Fibroblast of mammary gland (primary cell): ENCODE results near the gene COL24A1.
"Not testable (repeated sequence)": the region's sequence is repeated elsewhere in the genome, so short reads cannot be mapped to it uniquely, and the experiment has no call there.

Experiments used
- DNase-seq: peaks from one replicate; pipeline ENCODE4 v3.0.0-alpha.2; 2010; ENCODE audit warnings: low read depth
- H3K4me3 ChIP-seq: 2 replicates; pipeline ENCODE4 v1.5.1; 2011; ENCODE audit warnings: low read depth, mild to moderate bottlenecking, low read length, moderate library complexity; ENCODE audit not compliant: control insufficient read depth
- TF ChIP-seq, protein P1 (sequence below): conservative IDR thresholded peaks from 2 replicates; pipeline ENCODE4 v1.5.1; 2011; ENCODE audit warnings: low read depth, low read length, inconsistent platforms; ENCODE audit not compliant: control insufficient read depth, insufficient read depth

COL24A1 gene

DNA sequence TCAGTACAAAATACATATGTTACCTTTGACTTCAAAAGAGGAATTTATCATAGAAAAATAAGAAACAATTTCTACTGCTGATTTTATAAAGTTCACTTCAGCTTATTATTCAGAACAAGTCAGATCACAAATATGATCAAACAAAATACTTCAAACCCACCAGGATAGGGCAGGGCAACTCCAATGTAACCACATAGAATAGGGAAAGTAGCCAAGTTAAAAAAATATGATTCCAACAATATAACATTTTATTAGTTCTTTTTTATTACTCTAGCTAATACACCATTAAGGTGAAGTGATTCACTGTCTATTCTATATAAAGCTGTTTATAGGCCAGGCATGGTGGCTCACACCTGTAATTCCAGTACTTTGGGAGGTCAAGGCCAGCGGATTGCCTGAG is 393.8 kb downstream of the COL24A1 start:
- no peak for DNase-seq
- no peak overlapping the region for H3K4me3 ChIP-seq
- TF ChIP-seq, protein P1, sequence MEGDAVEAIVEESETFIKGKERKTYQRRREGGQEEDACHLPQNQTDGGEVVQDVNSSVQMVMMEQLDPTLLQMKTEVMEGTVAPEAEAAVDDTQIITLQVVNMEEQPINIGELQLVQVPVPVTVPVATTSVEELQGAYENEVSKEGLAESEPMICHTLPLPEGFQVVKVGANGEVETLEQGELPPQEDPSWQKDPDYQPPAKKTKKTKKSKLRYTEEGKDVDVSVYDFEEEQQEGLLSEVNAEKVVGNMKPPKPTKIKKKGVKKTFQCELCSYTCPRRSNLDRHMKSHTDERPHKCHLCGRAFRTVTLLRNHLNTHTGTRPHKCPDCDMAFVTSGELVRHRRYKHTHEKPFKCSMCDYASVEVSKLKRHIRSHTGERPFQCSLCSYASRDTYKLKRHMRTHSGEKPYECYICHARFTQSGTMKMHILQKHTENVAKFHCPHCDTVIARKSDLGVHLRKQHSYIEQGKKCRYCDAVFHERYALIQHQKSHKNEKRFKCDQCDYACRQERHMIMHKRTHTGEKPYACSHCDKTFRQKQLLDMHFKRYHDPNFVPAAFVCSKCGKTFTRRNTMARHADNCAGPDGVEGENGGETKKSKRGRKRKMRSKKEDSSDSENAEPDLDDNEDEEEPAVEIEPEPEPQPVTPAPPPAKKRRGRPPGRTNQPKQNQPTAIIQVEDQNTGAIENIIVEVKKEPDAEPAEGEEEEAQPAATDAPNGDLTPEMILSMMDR: no peak

- H3K4me3 ChIP-seq: no peak overlapping the region
- no peak for DNase-seq
- TF ChIP-seq, protein P1: no peak
Observed at GRCh38 chr1:85756864-85757263, 399.7 kb downstream of the COL24A1 start.

GRCh38 chr1:85748120-85748519 is 408.5 kb downstream of the COL24A1 start:
- DNase-seq: no peak
- TF ChIP-seq, protein P1: no peak
- H3K4me3 ChIP-seq: no peak overlapping the region

GRCh38 chr1:85746777-85747176 is 409.8 kb downstream of the COL24A1 start:
- TF ChIP-seq, protein P1: no peak
- DNase-seq: no peak
- H3K4me3 ChIP-seq: no peak overlapping the region

- H3K4me3 ChIP-seq: no peak overlapping the region
- DNase-seq: no peak
- TF ChIP-seq, protein P1: no peak
Observed at GRCh38 chr1:85743814-85744213, 412.8 kb downstream of the COL24A1 start.

DNA sequence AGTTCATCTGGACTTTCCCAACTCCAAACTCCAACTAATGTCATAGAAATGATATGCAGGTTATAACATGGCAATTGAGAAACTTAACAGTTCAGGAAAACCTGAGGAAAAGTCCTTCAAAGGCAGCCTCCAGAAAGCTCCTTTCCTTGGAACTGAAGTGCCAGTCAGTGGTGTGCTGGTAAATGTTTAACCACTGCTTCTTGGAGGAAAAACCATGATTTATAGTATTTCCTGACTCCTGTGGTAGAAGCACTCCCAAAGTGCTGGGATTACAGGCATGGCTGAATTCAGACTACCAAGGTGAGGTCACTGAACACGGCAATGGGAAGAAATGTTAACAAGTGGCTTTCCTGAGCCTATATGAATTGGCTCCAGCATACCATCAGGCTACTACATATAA is 421.6 kb downstream of the COL24A1 start:
- DNase-seq: no peak
- H3K4me3 ChIP-seq: no peak overlapping the region
- TF ChIP-seq, protein P1: no peak

- H3K4me3 ChIP-seq: no peak overlapping the region
- DNase-seq: no peak
- TF ChIP-seq, protein P1: no peak
Observed at GRCh38 chr1:85718678-85719340, 437.8 kb downstream of the COL24A1 start.

DNA sequence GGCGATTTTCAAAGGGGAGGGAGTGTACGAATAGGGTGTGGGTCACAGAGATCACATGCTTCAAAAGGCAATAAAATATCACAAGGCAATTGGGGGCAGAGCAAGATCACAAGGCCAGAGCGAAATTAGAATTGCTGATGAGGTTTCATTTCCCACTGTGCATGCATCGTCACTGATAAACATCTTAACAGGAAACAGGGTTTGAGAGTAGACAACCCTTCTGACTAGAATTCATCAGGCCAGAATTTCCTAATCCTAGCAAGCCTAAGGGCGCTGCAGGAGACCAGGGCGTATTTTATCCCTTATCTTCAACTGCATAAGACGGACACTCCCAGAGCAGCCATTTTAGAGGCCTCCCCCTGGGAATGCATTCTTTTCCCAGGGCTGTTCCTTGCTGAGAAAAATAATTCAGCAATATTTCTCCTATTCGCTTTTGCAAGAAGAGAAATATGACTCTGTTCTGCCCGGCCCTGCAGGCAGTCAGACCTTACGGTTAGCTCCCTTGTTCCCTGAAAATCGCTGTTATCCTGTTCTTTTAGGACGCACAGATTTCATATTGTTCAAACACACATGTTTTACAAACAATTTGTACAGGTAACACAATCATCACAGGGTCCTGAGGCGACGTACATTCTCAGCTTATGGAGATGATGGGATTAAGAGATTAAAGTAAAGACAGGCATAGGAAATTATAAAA is 442.0 kb downstream of the COL24A1 start:
- H3K4me3 ChIP-seq, DNase-seq: not testable (repeated sequence)
